T-helper 1 cell (primary cell): ENCODE measurements around the gene RPTOR.
"Not testable (repeated sequence)": the region's sequence is repeated elsewhere in the genome, so short reads cannot be mapped to it uniquely, and the experiment has no call there.

Source experiments
- DNase-seq, 5 donors: peaks; one replicate each; pipeline ENCODE4 v3.0.0-alpha.2; 2012 to 2020

The RPTOR gene

GRCh38 chr17:80871341-80871740, 326.7 kb downstream of the RPTOR start:
- DNase-seq: peak in 1 of 5 donors; percentile 47

- DNase-seq: no peak
These were observed 327.4 kb downstream of the RPTOR start for GRCh38 chr17:80872001-80872500.

GRCh38 chr17:80872501-80873306, 328.1 kb downstream of the RPTOR start:
- DNase-seq: no peak

- DNase-seq: no peak
These were observed 328.8 kb downstream of the RPTOR start for GRCh38 chr17:80873307-80873951.

GRCh38 chr17:80874866-80875445, 330.3 kb downstream of the RPTOR start:
- DNase-seq: no peak

GRCh38 chr17:80875480-80875995, 330.9 kb downstream of the RPTOR start:
- DNase-seq: not testable (repeated sequence)

- not testable (repeated sequence) for DNase-seq
These were observed 331.9 kb downstream of the RPTOR start for GRCh38 chr17:80876456-80876949.

- DNase-seq: peak in 1 of 5 donors; percentile 93
These were observed 332.5 kb downstream of the RPTOR start for GRCh38 chr17:80876950-80877728.

GRCh38 chr17:80877729-80878303, 333.2 kb downstream of the RPTOR start:
- no peak for DNase-seq

- no peak for DNase-seq
These were observed 334.5 kb downstream of the RPTOR start for GRCh38 chr17:80878876-80879722.

- no peak for DNase-seq
These were observed 335.3 kb downstream of the RPTOR start for GRCh38 chr17:80879723-80880647.

- no peak for DNase-seq
These were observed 336.0 kb downstream of the RPTOR start for GRCh38 chr17:80880648-80880985.

- DNase-seq: no peak
These were observed 336.7 kb downstream of the RPTOR start for GRCh38 chr17:80881306-80881705.

GRCh38 chr17:80882323-80882722, 337.7 kb downstream of the RPTOR start:
- no peak for DNase-seq

GRCh38 chr17:80882926-80883685, 338.5 kb downstream of the RPTOR start:
- no peak for DNase-seq

GRCh38 chr17:80883831-80884735, 339.4 kb downstream of the RPTOR start:
- no peak for DNase-seq

GRCh38 chr17:80884811-80885210, 340.2 kb downstream of the RPTOR start:
- no peak for DNase-seq

- DNase-seq: no peak
These were observed 341.4 kb downstream of the RPTOR start for GRCh38 chr17:80885947-80886582.
